GM12878 (cell line): ENCODE data around the gene ZNF775.

Experiments
- BCL11A ChIP-seq: IDR thresholded peaks from 2 replicates; pipeline ENCODE4 v1.6.1; 2011; ENCODE audit warnings: low read depth, low read length
- ESRRA ChIP-seq: IDR thresholded peaks from 2 replicates; pipeline ENCODE4 v1.6.1; 2012; ENCODE audit warnings: mild to moderate bottlenecking, low read length, improper control_type of control experiment
- GABPA ChIP-seq: IDR thresholded peaks from 2 replicates; pipeline ENCODE4 v1.6.1; 2014; ENCODE audit warnings: antibody characterized with exemption, low read depth, mild to moderate bottlenecking, inconsistent platforms
- HDAC2 ChIP-seq: fragments of 200-600 bp; sonication (generic); IDR thresholded peaks from 2 replicates; pipeline ENCODE4 v1.6.1; 2017
- LARP7 ChIP-seq: fragments of 450-650 bp; IDR thresholded peaks from 2 replicates; pipeline ENCODE4 v1.6.1; 2017; ENCODE audit warnings: mild to moderate bottlenecking
- POLR2A ChIP-seq: IDR thresholded peaks from 2 replicates; pipeline ENCODE4 v1.6.1; 2011; ENCODE audit warnings: low read depth, mild to moderate bottlenecking, low read length
- RELA ChIP-seq: fragments of 450-650 bp; IDR thresholded peaks from 2 replicates; pipeline ENCODE4 v1.8.0; 2014; ENCODE audit warnings: borderline replicate concordance; ENCODE audit not compliant: partially characterized antibody
- ZBTB33 ChIP-seq: fragments of 450-650 bp; IDR thresholded peaks from 2 replicates; pipeline ENCODE4 v1.6.1; 2017; ENCODE audit warnings: mild to moderate bottlenecking
- TF ChIP-seq, protein P1 (sequence below): IDR thresholded peaks from 2 replicates; pipeline ENCODE4 v1.6.1; 2012; ENCODE audit warnings: low read length, inconsistent platforms
- TF ChIP-seq, protein P2 (sequence below): IDR thresholded peaks from 2 replicates; pipeline ENCODE4 v1.6.1; 2012; ENCODE audit warnings: mild to moderate bottlenecking, low read depth, low read length

GRCh38 chr7:150346922-150347321 lies 32.2 kb upstream of the ZNF775 start:
- TF ChIP-seq POLR2A (no peak), ZBTB33 (no peak), LARP7 (no peak), ESRRA (no peak), RELA (no peak), HDAC2 (no peak), GABPA (no peak), BCL11A (no peak)
- TF ChIP-seq, protein P1, sequence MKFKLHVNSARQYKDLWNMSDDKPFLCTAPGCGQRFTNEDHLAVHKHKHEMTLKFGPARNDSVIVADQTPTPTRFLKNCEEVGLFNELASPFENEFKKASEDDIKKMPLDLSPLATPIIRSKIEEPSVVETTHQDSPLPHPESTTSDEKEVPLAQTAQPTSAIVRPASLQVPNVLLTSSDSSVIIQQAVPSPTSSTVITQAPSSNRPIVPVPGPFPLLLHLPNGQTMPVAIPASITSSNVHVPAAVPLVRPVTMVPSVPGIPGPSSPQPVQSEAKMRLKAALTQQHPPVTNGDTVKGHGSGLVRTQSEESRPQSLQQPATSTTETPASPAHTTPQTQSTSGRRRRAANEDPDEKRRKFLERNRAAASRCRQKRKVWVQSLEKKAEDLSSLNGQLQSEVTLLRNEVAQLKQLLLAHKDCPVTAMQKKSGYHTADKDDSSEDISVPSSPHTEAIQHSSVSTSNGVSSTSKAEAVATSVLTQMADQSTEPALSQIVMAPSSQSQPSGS = no peak
- TF ChIP-seq, protein P2, sequence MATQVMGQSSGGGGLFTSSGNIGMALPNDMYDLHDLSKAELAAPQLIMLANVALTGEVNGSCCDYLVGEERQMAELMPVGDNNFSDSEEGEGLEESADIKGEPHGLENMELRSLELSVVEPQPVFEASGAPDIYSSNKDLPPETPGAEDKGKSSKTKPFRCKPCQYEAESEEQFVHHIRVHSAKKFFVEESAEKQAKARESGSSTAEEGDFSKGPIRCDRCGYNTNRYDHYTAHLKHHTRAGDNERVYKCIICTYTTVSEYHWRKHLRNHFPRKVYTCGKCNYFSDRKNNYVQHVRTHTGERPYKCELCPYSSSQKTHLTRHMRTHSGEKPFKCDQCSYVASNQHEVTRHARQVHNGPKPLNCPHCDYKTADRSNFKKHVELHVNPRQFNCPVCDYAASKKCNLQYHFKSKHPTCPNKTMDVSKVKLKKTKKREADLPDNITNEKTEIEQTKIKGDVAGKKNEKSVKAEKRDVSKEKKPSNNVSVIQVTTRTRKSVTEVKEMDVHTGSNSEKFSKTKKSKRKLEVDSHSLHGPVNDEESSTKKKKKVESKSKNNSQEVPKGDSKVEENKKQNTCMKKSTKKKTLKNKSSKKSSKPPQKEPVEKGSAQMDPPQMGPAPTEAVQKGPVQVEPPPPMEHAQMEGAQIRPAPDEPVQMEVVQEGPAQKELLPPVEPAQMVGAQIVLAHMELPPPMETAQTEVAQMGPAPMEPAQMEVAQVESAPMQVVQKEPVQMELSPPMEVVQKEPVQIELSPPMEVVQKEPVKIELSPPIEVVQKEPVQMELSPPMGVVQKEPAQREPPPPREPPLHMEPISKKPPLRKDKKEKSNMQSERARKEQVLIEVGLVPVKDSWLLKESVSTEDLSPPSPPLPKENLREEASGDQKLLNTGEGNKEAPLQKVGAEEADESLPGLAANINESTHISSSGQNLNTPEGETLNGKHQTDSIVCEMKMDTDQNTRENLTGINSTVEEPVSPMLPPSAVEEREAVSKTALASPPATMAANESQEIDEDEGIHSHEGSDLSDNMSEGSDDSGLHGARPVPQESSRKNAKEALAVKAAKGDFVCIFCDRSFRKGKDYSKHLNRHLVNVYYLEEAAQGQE = no peak
